GM21576 (cell line): ENCODE data around the gene PLA2G4B.

ENCODE experiments used
- ATAC-seq: cut with Tn5 transposase; IDR thresholded peaks from one replicate; pipeline ENCODE4 v1.9.1; 2021; ENCODE audit warnings: mild to moderate bottlenecking, moderate library complexity; ENCODE audit not compliant: unreplicated experiment

The PLA2G4B gene

DNA sequence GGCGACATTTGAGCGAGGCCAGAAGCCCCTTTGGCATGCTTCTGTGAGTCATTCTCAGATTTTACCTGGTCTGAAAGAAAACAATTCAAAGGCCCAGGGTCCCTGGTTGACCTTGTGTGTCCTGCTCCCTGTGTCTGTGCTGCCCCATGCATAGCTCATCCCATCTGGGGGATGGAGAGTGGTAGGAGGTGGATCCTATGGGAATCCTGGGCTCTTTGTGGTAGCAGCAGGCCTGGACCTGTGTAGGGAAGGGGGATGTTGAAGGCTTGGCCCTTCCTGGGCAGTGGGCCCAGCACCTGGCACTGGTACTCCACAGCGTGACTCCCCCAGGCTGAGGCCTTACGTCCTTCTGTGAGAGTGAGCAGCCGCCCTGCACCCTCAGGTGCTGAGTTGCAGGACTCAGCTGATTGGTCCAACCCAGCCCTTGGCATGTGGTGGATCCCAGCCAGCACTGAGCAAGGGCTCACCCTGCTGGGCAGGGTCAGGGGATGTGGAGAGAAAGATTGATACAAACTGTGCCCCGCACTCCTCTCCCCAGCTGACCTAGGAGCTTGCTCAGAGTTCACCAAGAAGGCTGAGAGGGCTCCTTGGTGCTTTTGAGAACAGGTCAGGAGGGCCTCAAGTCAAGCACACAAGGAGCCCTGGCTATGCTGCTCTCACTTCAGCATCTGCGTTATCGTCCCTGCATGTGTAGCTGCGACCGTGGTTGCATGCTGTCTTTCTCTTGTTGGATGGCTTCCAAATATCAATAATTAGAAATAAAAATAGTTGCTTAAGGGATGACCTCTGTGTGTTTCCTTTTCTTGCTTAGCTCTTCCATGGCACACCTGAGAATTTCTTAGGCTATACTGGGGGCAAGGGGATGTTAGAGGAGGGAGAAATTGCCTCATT, 32.1 kb upstream of the PLA2G4B start:
- ATAC-seq: no peak

DNA sequence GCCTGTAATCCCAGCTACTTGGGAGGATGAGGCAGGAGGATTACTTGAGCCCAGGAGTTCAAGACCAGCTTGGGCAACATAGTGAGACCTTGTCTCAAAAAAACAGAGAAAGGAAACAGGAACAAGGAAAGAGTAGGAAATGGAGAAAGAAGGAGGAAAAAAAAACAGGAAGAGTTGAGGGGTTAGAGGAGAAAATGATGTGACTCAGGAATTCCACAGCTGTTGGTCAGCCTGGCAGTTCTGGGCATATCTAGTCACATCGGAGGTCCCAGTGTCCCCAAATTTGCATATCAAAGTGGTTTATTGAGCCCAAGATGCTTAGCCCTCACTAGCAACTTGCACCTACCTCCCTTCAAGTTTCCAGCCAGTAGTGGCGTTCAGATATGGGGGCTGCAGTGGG, 29.5 kb upstream of the PLA2G4B start:
- ATAC-seq: no peak

DNA sequence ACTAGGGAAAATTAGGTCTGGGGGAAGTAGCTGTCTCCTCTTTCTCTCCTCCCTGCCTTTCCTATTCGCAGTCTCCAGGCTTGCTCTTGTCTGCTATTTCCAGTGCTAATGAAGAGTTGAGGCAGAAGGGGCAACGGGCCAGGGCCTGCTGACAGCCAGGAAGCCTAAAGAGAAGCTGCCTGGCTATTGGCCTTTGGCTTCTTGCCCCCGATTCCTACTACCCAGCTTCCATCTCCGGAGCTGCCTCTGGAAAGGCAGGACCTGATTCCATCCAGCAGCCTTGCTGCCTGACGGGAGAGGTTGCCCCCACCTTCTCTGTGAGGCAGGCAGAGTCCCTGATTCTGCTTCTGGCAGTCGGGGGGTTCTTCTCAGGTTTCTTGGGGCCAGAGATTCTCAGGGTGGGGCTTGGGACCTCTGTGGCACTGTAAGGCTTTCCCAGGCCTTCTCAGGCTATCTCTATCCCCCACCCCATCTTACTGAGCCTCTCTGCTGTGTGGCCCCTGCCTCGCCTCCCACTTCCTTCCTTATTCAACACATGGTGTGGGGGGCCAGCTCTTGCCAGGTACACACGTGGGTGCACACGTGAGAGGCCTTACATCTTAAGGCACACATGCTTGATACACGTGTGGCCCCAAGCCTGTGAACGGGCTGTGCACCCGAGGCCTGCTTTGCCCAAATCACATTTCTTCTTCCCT, 29.0 kb upstream of the PLA2G4B start:
- ATAC-seq: no peak

DNA sequence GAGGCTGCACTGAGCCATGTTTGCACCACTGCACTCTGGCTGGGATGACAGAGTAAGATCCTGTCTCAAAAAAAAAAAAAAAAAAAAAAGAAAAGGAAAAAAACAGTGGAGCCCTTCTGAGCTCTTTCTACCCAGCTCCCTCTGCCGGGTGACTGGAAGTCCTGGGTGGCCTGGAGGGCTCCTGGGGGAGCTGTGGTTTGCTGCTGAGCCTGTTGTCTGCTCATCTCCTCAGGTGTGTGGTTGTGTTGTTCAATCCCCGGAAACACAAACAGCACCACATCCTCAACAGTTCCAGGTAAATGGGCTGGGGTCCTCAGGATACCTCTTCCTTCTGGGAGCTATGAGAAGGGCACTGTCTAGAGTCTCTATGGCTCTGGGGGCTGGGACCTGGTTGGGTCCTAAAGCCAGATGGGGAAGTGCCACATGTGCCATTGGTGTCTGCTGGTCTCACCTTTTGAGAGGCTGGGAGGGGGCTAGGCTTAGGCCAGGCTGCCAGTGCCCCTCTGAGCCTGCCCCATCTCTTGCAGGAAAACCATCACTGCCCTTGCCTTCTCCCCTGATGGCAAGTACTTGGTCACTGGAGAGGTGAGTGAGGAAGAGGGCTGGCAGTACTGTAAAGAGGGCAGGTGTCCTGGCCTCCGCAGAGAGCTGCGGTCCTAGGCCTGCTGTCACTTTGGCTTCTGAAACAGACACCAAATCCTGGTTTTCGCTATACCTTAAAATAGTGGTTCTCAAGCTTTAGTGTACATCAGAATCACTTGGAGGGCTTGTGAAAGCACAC, 27.8 kb upstream of the PLA2G4B start:
- no peak for ATAC-seq

DNA sequence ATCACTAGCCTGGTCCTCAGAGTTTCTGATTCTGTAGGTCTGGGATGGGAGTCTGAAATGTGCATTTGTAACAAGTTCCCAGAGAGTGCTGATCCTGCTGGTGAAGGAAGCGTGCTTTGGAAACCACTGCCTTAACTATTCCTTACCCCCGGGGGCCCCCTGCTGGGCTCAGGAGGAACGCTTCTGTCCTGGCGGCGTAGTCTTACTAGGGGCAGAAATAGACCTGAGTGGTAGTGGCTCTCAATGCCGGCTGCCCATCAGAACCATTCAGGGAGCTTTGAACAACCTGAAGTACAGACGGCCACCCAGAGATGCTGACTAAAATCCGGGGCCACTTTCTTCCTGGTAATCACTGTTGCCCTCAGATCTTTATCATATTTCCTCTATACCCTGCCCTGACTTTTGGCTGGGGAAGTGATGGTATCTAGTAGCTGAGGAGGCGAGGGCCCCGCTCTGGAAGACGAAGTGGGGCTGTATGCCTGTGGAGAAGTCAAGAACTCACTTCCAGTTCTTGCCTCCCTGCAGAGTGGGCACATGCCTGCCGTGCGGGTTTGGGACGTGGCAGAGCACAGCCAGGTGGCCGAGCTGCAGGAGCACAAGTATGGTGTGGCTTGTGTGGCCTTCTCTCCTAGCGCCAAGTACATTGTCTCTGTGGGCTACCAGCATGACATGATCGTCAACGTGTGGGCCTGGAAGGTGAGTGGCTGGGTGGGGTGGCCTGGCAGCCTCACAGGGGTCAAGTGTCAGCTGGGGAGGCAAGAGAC, 27.0 kb upstream of the PLA2G4B start:
- ATAC-seq: peak; percentile 49

DNA sequence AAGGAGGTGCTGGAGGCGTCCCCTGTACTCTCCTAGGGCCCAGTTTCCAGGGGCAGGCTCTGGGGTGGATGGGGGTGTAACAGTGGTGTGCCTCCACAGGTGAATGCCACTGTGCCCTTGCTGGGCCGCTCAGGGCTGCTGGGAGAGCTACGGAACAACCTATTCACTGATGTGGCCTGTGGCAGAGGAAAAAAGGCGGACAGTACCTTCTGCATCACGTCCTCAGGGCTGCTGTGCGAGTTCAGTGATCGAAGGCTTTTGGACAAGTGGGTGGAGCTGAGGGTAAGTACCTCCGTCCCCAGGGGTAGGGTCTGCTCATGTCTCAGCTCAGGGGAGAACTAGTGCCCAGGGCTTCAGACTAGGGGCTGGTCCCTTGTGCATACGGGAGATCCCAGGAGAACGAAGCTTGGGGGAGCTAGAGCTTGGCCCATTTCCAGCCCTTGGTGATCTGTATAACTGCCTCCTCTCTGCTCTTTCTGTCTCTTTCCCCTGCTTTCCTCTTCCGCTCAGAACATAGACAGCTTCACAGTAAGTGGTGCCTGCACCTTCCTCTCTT, 25.7 kb upstream of the PLA2G4B start:
- no peak for ATAC-seq

DNA sequence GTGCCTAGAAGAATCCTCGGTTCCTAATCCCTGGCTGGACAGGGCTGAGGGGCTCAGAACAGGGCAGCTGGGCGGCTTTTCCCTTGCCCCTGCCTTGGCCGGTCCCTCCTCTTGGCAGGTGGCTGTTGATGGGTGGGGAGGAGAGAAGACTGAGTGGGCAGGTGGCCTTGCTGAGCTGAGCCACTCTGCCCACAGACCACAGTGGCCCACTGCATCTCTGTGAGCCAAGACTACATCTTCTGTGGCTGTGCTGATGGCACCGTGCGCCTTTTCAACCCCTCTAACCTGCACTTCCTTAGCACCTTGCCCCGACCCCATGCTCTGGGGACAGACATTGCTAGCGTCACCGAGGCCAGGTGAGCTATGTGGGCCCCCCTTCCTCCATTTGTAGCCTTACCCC, 25.2 kb upstream of the PLA2G4B start:
- ATAC-seq: no peak

DNA sequence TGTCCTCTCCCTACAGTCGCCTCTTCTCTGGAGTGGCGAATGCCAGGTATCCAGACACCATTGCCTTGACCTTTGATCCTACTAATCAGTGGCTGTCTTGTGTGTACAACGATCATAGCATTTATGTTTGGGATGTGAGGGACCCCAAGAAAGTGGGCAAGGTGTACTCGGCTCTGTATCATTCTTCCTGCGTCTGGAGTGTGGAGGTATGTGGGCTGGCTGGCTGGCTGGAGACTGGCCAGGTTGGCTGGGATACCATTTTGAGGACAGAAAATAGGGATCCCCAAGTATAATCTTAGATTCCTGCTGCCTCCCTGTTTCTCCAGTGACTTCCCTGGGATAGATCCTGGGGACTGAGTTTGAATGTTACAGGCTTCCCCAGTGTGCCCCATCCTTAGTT, 24.1 kb upstream of the PLA2G4B start:
- no peak for ATAC-seq

DNA sequence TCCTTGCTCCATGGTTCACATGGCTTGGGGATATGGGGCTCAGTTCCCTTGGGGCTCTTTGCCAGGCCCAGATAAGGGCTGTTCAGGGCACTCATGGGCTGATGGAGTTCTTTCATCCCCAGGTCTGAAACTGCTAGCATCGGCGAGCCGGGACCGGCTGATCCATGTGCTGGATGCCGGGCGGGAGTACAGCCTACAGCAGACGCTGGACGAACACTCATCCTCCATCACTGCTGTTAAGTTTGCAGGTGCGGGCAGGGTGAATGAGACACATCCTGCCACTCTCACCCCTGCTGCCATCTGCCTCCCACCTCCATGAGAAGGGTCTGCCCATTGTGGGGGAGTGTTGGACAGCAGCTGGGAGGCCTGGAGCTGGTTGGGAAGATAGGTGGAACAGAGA, 21.9 kb upstream of the PLA2G4B start:
- ATAC-seq: no peak

DNA sequence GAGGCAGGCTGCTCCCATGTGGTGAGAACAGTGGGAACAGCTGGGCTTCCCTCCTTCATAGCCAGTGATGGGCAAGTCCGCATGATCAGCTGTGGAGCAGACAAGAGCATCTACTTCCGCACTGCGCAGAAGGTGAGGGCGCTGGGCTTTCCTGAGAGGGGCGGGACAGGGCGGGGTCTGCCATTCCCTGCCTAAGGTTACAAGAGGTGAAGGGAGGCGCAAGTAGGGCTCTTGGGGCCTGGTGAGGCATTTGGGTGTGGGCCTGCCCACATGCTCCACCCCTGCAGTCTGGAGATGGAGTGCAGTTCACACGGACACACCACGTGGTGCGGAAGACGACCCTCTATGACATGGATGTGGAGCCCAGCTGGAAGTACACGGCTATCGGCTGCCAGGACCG, 21.3 kb upstream of the PLA2G4B start:
- no peak for ATAC-seq

DNA sequence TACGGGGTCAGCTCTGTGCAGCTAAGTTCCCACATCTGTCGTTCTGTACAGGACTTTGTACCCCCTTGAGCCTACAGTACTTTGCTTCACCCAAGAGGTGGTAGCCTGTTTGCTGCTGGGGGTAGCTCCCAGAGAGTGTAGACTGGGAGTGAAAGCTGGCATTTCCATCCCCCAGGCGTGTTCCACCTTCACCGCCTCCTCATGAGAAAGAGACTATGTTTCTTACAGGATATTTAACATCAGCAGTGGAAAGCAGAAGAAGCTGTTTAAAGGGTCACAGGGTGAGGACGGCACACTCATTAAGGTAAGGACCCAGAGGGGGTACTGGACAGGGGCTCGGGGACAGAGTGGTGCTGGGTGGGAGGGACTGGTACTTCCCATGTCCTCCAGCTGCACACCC, 20.9 kb upstream of the PLA2G4B start:
- ATAC-seq: no peak

DNA sequence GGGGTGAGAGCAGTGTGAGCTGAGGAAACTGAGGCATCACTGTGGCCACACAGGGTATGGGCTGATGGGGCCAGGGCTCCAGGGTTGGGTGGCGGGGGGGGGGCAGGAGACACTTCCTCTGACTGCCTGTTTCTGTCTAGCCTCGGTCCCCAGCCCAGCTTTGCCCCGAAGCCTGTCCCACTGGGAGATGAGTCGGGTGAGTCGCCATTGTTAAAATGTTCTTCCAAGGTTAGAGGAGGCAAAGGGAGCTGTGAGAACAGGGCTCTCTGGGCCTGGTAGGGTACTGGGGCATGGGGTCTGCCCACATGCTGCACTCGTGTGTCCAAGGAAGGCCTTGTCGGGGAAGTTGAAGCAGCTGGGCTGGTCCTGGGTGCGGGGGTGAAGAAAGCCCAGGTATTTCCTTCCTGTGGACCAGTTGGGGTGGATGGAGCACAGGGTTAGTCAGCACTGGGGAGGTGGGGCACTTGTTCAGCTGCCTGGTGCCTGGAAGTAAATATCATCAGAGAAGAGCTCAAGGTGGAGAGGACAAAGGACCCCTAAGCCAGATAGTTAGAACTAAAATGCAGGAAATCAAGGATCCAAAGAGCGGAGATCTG, 19.1 kb upstream of the PLA2G4B start:
- no peak for ATAC-seq

DNA sequence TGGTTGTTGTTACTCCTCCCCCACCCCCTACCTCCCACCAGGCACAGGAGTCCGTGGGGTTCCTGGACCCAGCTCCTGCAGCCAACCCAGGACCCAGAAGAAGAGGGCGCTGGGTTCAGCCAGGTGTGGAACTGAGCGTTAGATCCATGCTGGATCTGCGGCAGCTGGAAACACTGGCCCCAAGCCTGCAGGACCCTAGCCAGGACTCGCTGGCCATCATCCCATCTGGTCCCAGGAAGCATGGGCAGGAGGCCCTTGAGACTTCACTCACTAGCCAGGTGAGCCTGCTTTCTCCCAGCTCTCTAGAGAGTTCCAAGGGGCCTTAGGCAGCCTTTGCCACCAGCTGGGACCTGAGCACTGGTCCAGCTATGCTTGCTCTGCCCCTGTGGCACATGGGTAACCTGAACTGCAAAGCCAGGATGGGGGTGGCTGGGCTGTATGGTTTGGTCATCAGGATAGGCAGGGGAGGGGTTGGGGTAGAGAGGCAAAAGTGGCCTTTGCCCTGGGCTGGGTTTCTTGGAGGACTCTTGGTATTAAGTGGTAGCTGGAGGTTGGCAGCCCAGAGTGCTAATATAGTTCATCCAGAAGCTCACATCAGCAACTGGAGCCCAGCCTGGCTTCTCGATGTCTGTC, 17.7 kb upstream of the PLA2G4B start:
- no peak for ATAC-seq

DNA sequence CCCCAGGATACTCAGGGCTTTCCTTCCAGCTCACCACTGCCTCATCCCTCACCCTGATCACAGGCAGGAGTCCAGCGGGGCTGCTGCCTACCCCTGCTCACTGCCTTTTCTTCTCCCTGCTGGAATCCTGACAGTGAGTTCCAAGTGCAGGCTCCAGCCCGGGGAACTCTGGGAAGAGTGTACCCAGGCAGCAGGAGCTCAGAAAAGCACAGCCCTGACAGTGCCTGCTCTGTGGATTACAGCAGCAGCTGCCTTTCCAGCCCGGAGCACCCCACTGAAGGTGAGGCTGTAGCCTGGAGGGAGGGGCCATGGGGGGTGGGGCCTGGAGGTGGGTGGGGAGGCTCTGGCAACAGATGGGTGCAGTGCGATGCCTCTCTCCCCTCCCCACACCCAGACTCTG, 16.8 kb upstream of the PLA2G4B start:
- ATAC-seq: no peak

DNA sequence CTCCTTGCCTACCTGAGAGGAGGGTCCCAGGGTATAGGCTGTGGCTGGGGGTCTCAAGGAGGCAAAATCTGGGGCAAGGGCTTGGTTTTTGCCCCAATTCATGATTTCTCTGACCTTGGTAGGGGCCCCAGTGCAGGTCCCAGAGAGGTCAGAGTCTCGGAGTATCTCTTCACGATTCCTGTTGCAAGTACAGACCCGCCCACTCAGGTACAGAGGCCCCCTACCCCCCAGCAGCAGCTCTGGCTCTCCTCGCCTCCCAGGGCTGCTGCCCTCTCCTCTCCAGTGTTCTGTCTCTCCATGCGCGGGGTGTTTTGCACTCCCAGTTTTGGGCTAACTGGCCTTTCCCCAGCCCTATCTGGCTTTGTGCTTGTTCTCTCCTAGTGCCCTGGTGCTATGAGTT, 16.2 kb upstream of the PLA2G4B start:
- ATAC-seq: no peak

DNA sequence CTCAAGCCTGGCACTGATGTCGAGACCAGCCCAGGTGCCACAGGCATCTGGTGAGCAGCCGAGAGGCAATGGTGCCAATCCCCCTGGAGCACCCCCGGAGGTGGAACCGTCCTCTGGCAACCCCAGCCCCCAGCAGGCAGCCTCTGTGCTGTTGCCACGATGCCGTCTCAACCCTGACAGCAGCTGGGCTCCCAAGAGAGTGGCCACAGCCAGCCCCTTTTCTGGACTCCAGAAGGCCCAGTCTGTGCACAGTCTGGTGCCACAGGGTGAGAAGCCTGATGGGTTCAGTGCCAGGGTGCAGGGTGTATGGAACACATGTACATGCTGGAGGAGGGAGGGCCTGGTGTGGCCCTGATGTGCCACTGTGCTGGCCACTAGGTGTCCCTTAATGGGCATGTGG, 15.7 kb upstream of the PLA2G4B start:
- no peak for ATAC-seq

DNA sequence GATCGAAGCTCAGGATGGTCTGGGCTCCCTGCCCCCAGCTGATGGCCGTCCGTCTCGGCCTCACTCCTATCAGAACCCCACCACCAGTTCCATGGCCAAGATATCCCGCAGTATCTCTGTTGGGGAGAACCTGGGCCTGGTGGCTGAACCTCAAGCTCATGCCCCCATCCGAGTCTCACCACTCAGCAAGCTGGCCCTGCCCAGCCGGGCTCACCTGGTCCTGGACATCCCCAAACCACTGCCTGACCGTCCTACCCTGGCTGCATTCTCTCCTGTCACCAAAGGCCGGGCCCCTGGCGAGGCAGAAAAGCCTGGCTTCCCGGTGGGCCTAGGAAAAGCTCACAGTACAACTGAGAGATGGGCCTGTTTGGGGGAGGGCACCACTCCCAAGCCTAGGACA, 15.1 kb upstream of the PLA2G4B start:
- no peak for ATAC-seq

DNA sequence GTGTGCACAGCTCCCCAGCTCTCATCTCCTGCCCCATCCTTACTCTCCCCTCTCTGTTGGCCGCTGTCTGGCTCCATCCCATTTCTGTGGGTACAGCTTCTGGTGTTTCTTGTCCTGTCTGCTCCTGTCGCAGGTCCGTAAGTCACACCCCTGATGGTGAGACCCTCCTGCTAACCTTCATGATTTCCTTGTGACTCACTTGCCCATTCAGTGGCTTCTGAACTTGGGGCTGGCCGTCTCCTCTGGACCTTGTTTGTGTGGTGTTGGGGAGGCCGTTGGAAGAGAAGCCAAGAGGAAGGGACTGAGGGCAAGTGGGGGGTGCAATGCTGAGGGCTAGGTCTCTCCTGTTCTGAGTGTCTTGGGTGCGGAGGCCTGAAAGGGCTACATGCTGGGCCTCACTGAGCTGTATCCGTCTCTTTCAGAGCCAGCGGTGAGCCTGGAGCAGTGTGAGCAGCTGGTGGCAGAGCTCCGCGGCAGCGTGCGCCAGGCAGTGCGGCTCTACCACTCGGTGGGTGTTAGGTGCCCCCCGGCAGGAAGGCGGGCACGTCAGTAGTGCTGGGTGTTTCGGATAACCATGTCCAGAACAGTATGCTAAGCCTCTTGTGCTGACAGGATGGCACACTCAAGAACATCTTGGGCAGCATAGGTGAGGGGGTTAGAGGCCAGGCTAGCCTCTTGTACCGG, 14.4 kb upstream of the PLA2G4B start:
- ATAC-seq: no peak

DNA sequence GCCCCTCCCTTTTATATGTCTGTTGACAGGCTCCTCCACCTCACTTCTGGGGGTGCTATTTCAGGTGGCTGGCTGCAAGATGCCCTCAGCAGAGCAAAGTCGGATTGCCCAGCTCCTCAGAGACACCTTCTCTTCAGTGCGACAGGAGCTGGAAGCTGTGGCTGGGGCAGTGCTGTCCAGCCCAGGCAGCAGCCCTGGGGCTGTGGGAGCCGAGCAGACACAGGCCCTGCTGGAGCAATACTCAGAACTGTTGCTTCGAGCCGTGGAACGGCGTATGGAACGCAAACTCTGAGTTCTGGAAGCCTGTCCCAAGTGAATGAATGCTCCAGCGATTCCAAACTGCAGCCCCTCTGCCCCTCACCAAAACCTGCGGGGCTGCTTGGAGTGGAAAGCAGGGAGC, 13.5 kb upstream of the PLA2G4B start:
- ATAC-seq: no peak
